HepG2 (cell line): ENCODE data around the gene TUBGCP6. TPM values are rescaled to one million over a fixed set of nuclear protein-coding genes. Genes with fewer than 3 reads are reported as not detected.

Experiments used
- ARNTL ChIP-seq: sonication (generic); formaldehyde crosslinking; IDR thresholded peaks from 2 replicates; pipeline ENCODE4 v1.4.0; 2020; ENCODE audit warnings: mild to moderate bottlenecking, missing genetic modification reagents
- BHLHE40 ChIP-seq: IDR thresholded peaks from 2 replicates; pipeline ENCODE4 v1.6.1; 2011; ENCODE audit warnings: low read length, improper control_type of control experiment
- ELF1 ChIP-seq: sonication (generic); formaldehyde crosslinking; IDR thresholded peaks from 2 replicates; pipeline ENCODE4 v1.4.0; 2020; ENCODE audit warnings: missing genetic modification reagents
- FOXJ3 ChIP-seq: sonication (generic); formaldehyde crosslinking; IDR thresholded peaks from 2 replicates; pipeline ENCODE4 v1.4.0; 2020; ENCODE audit warnings: missing genetic modification reagents, mild to moderate bottlenecking, borderline replicate concordance
- SMAD3 ChIP-seq: sonication (generic); formaldehyde crosslinking; IDR thresholded peaks from 2 replicates; pipeline ENCODE4 v1.4.0; 2020; ENCODE audit warnings: missing genetic modification reagents
- ZNF607 ChIP-seq: sonication (generic); formaldehyde crosslinking; IDR thresholded peaks from 2 replicates; pipeline ENCODE4 v1.5.1; 2020; ENCODE audit warnings: missing genetic modification reagents, mild to moderate bottlenecking, borderline replicate concordance
- ZNF777 ChIP-seq: sonication (generic); formaldehyde crosslinking; IDR thresholded peaks from 2 replicates; pipeline ENCODE4 v1.4.0; 2020; ENCODE audit warnings: missing genetic modification reagents
- polyA plus RNA-seq, 8 experiments: library from polyadenylated mRNA; depleted of rRNA in 3 of 8; stranded (reverse) in 7 of 8; unstranded in 1 of 8; fragments of >200 nt; fragmentation: Illumina TruSeq in 4 of 8; extraction: Trizol in 4 of 8; gene quantifications; 2 replicates each; pipeline versions ENCODE4 v1.2.1 to v1.2.3, GENCODE V29; 2011 to 2016; ENCODE audit warnings: low read depth in 4 of 8, missing spikeins in 1 of 8, mixed read lengths in 1 of 8; ENCODE audit not compliant: insufficient read depth in 1 of 8
- total RNA-seq, 5 experiments: library from RNA; depleted of rRNA; stranded (reverse); fragments of >200 nt; fragmentation: Illumina TruSeq; extraction: Trizol; gene quantifications; 2 replicates each; pipeline ENCODE4 v1.2.3, GENCODE V29; 2016; ENCODE audit warnings: low read depth in 1 of 5
- TF ChIP-seq, protein P1 (sequence below): sonication (generic); formaldehyde crosslinking; IDR thresholded peaks from 2 replicates; pipeline ENCODE4 v1.5.1; 2020; ENCODE audit warnings: mild to moderate bottlenecking, missing genetic modification reagents, moderate library complexity
- TF ChIP-seq, protein P2 (sequence below): sonication (generic); formaldehyde crosslinking; IDR thresholded peaks from 2 replicates; pipeline ENCODE4 v1.4.0; 2020; ENCODE audit warnings: missing genetic modification reagents, mild to moderate bottlenecking, borderline replicate concordance
- TF ChIP-seq, protein P3 (sequence below): sonication (generic); formaldehyde crosslinking; IDR thresholded peaks from 2 replicates; pipeline ENCODE4 v1.4.0; 2020; ENCODE audit warnings: missing genetic modification reagents
- TF ChIP-seq, protein P4 (sequence below): IDR thresholded peaks from 2 replicates; pipeline ENCODE4 v1.6.1; 2016; ENCODE audit warnings: low read depth, control low read depth
- TF ChIP-seq, protein P5 (sequence below): sonication (generic); formaldehyde crosslinking; IDR thresholded peaks from 2 replicates; pipeline ENCODE4 v1.9.0; 2021; ENCODE audit warnings: mild to moderate bottlenecking, missing genetic modification reagents
- TF ChIP-seq, protein P6 (sequence below): IDR thresholded peaks from 2 replicates; pipeline ENCODE4 v1.6.1; 2016

Gene TUBGCP6
- total and polyA plus RNA-seq, 2 of the 13 experiments (the other 11 are each of a cell fraction or from before 2014, with no cell fraction given), result 14.6 to 15.7 TPM

DNA sequence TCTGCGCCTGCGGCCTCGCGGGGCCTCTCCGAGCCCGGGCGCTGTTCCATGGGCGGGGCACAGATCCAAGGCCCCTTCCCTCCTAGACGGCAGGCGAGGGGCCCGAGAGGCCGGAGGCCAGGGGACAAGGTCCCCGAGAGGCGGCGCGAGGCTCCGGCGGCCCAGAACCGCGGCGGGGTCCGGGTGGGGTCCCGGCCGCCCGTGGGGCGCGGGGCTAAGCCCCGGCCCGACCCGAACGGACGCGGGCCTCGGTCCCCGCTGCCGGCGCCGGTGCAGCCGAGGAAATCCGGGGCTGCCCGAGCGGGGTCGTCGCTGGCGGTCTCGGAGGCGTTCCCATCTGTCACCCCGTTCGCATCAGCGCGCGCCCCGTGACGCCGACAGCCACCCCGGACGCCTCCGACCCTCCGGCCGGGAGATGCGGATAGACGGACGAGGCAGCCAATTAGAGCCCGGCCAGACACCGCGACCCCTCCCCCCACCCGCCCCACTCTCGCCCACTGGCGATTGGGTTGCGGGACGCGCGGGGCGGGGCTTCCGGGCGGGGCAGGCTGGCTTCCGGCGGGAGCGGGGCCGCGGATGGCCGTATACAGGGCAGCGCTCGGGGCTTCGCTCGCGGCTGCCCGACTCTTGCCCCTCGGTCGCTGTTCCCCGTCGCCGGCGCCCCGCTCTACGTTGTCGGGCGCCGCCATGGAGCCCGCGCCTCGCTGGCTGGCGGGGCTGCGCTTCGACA, 44.2 kb downstream of the TUBGCP6 start, which contains the start of gene SELENOO (continued):
- TF ChIP-seq, protein P1, sequence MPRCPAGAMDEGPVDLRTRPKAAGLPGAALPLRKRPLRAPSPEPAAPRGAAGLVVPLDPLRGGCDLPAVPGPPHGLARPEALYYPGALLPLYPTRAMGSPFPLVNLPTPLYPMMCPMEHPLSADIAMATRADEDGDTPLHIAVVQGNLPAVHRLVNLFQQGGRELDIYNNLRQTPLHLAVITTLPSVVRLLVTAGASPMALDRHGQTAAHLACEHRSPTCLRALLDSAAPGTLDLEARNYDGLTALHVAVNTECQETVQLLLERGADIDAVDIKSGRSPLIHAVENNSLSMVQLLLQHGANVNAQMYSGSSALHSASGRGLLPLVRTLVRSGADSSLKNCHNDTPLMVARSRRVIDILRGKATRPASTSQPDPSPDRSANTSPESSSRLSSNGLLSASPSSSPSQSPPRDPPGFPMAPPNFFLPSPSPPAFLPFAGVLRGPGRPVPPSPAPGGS (CRISPR knock-in tag), result 0 out of 2 replicates have a peak, but pooled peaks have one; percentile 13
- no peak for TF ChIP-seq SMAD3 (CRISPR knock-in tag)
- TF ChIP-seq, protein P2, sequence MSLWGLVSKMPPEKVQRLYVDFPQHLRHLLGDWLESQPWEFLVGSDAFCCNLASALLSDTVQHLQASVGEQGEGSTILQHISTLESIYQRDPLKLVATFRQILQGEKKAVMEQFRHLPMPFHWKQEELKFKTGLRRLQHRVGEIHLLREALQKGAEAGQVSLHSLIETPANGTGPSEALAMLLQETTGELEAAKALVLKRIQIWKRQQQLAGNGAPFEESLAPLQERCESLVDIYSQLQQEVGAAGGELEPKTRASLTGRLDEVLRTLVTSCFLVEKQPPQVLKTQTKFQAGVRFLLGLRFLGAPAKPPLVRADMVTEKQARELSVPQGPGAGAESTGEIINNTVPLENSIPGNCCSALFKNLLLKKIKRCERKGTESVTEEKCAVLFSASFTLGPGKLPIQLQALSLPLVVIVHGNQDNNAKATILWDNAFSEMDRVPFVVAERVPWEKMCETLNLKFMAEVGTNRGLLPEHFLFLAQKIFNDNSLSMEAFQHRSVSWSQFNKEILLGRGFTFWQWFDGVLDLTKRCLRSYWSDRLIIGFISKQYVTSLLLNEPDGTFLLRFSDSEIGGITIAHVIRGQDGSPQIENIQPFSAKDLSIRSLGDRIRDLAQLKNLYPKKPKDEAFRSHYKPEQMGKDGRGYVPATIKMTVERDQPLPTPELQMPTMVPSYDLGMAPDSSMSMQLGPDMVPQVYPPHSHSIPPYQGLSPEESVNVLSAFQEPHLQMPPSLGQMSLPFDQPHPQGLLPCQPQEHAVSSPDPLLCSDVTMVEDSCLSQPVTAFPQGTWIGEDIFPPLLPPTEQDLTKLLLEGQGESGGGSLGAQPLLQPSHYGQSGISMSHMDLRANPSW (CRISPR knock-in tag), result no peak
- TF ChIP-seq BHLHE40, result no peak
- TF ChIP-seq ZNF777 (CRISPR knock-in tag), result peak; percentile 77
- TF ChIP-seq ELF1, result no peak
- TF ChIP-seq ZNF607 (CRISPR knock-in tag), result no peak
- TF ChIP-seq, protein P3, sequence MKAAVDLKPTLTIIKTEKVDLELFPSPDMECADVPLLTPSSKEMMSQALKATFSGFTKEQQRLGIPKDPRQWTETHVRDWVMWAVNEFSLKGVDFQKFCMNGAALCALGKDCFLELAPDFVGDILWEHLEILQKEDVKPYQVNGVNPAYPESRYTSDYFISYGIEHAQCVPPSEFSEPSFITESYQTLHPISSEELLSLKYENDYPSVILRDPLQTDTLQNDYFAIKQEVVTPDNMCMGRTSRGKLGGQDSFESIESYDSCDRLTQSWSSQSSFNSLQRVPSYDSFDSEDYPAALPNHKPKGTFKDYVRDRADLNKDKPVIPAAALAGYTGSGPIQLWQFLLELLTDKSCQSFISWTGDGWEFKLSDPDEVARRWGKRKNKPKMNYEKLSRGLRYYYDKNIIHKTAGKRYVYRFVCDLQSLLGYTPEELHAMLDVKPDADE, result no peak
- TF ChIP-seq ARNTL (CRISPR knock-in tag), result 0 out of 2 replicates have a peak, but pooled peaks have one; percentile 20
- TF ChIP-seq, protein P4, sequence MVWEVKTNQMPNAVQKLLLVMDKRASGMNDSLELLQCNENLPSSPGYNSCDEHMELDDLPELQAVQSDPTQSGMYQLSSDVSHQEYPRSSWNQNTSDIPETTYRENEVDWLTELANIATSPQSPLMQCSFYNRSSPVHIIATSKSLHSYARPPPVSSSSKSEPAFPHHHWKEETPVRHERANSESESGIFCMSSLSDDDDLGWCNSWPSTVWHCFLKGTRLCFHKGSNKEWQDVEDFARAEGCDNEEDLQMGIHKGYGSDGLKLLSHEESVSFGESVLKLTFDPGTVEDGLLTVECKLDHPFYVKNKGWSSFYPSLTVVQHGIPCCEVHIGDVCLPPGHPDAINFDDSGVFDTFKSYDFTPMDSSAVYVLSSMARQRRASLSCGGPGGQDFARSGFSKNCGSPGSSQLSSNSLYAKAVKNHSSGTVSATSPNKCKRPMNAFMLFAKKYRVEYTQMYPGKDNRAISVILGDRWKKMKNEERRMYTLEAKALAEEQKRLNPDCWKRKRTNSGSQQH (CRISPR knock-in tag), result 0 out of 2 replicates have a peak, but pooled peaks have one; percentile 43
- TF ChIP-seq FOXJ3, result no peak
- TF ChIP-seq, protein P5, sequence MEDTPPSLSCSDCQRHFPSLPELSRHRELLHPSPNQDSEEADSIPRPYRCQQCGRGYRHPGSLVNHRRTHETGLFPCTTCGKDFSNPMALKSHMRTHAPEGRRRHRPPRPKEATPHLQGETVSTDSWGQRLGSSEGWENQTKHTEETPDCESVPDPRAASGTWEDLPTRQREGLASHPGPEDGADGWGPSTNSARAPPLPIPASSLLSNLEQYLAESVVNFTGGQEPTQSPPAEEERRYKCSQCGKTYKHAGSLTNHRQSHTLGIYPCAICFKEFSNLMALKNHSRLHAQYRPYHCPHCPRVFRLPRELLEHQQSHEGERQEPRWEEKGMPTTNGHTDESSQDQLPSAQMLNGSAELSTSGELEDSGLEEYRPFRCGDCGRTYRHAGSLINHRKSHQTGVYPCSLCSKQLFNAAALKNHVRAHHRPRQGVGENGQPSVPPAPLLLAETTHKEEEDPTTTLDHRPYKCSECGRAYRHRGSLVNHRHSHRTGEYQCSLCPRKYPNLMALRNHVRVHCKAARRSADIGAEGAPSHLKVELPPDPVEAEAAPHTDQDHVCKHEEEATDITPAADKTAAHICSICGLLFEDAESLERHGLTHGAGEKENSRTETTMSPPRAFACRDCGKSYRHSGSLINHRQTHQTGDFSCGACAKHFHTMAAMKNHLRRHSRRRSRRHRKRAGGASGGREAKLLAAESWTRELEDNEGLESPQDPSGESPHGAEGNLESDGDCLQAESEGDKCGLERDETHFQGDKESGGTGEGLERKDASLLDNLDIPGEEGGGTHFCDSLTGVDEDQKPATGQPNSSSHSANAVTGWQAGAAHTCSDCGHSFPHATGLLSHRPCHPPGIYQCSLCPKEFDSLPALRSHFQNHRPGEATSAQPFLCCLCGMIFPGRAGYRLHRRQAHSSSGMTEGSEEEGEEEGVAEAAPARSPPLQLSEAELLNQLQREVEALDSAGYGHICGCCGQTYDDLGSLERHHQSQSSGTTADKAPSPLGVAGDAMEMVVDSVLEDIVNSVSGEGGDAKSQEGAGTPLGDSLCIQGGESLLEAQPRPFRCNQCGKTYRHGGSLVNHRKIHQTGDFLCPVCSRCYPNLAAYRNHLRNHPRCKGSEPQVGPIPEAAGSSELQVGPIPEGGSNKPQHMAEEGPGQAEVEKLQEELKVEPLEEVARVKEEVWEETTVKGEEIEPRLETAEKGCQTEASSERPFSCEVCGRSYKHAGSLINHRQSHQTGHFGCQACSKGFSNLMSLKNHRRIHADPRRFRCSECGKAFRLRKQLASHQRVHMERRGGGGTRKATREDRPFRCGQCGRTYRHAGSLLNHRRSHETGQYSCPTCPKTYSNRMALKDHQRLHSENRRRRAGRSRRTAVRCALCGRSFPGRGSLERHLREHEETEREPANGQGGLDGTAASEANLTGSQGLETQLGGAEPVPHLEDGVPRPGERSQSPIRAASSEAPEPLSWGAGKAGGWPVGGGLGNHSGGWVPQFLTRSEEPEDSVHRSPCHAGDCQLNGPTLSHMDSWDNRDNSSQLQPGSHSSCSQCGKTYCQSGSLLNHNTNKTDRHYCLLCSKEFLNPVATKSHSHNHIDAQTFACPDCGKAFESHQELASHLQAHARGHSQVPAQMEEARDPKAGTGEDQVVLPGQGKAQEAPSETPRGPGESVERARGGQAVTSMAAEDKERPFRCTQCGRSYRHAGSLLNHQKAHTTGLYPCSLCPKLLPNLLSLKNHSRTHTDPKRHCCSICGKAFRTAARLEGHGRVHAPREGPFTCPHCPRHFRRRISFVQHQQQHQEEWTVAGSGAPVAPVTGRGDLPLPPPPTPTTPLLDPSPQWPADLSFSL (CRISPR knock-in tag), result no peak
- TF ChIP-seq, protein P6, sequence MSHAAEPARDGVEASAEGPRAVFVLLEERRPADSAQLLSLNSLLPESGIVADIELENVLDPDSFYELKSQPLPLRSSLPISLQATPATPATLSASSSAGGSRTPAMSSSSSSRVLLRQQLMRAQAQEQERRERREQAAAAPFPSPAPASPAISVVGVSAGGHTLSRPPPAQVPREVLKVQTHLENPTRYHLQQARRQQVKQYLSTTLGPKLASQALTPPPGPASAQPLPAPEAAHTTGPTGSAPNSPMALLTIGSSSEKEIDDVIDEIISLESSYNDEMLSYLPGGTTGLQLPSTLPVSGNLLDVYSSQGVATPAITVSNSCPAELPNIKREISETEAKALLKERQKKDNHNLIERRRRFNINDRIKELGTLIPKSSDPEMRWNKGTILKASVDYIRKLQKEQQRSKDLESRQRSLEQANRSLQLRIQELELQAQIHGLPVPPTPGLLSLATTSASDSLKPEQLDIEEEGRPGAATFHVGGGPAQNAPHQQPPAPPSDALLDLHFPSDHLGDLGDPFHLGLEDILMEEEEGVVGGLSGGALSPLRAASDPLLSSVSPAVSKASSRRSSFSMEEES (CRISPR knock-in tag), result no peak
